Progenitor cell of endocrine pancreas (in vitro differentiated cells): Measurements from ENCODE around the gene ARIH2. TPM values are rescaled to one million over a fixed set of nuclear protein-coding genes. Genes with fewer than 3 reads are reported as not detected.

Experiments
- DNase-seq: peaks from one replicate; pipeline ENCODE4 v3.0.0; 2021; ENCODE audit warnings: low spot score; ENCODE audit not compliant: unreplicated experiment
- H3K27ac Mint-ChIP-seq: 2 replicates; pipeline ENCODE4 v1.8.0; 2021; ENCODE audit warnings: mild to moderate bottlenecking, moderate library complexity, mixed read lengths
- H3K27me3 Mint-ChIP-seq: 2 replicates; pipeline ENCODE4 v1.8.0; 2021; ENCODE audit warnings: mixed read lengths
- H3K36me3 Mint-ChIP-seq: 2 replicates; pipeline ENCODE4 v1.8.0; 2022; ENCODE audit warnings: mixed read lengths; ENCODE audit not compliant: insufficient read depth
- H3K4me1 Mint-ChIP-seq: 2 replicates; pipeline ENCODE4 v1.8.0; 2021; ENCODE audit warnings: low read depth, mixed read lengths
- H3K4me3 Mint-ChIP-seq: 2 replicates; pipeline ENCODE4 v1.8.0; 2021; ENCODE audit warnings: low read depth, mild to moderate bottlenecking, moderate library complexity, mixed read lengths
- H3K9me3 Mint-ChIP-seq: 2 replicates; pipeline ENCODE4 v1.8.0; 2021; ENCODE audit warnings: low read depth, mixed read lengths
- total RNA-seq: library from RNA; stranded (reverse); gene quantifications from 2 replicates; pipeline ENCODE4 v1.2.1, GENCODE V29; 2021
- TF ChIP-seq, protein P1 (sequence below): fragments of 200-600 bp; sonication (generic); IDR thresholded peaks from one replicate; pipeline ENCODE4 v1.5.0; 2021; ENCODE audit warnings: antibody characterized with exemption, mild to moderate bottlenecking; ENCODE audit not compliant: unreplicated experiment

Gene ARIH2
- total RNA-seq, 1 donor from 2014 or later = 105 TPM

DNA sequence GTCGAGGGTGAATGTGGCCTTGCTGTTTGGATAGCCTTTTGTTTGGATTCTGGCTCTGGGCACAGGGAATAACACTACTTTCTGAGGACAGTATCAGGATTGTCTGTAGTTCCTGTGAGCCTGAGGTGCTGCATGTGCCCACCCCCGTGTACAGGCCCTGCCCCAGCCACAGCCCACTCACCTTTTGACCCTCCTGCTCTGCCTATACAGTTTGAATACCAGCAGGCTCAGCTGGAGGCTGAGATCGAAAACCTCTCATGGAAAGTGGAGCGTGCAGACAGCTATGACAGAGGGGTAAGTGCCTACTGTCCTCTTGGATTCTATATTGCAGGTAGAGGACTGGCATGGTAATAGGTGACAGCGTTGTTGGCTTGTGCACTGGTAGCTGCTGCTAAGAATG, 64.0 kb downstream of the ARIH2 start:
- H3K4me1 Mint-ChIP-seq = no peaks in the 10 kb centered on the region
- H3K4me3 Mint-ChIP-seq = no peak overlapping the region
- peaks cover 14% of the 10 kb centered on the region for H3K36me3 Mint-ChIP-seq
- no peak overlapping the region for H3K27ac Mint-ChIP-seq
- H3K9me3 Mint-ChIP-seq = no peaks in the 10 kb centered on the region
- H3K27me3 Mint-ChIP-seq = no peaks in the 10 kb centered on the region
- DNase-seq = no peak
- TF ChIP-seq, protein P1, sequence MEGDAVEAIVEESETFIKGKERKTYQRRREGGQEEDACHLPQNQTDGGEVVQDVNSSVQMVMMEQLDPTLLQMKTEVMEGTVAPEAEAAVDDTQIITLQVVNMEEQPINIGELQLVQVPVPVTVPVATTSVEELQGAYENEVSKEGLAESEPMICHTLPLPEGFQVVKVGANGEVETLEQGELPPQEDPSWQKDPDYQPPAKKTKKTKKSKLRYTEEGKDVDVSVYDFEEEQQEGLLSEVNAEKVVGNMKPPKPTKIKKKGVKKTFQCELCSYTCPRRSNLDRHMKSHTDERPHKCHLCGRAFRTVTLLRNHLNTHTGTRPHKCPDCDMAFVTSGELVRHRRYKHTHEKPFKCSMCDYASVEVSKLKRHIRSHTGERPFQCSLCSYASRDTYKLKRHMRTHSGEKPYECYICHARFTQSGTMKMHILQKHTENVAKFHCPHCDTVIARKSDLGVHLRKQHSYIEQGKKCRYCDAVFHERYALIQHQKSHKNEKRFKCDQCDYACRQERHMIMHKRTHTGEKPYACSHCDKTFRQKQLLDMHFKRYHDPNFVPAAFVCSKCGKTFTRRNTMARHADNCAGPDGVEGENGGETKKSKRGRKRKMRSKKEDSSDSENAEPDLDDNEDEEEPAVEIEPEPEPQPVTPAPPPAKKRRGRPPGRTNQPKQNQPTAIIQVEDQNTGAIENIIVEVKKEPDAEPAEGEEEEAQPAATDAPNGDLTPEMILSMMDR = no peak

- Mint-ChIP-seq H3K4me3 (no peak overlapping the region), H3K27ac (no peak overlapping the region), H3K27me3 (no peaks in the 10 kb centered on the region), H3K4me1 (peaks cover 3% of the 10 kb centered on the region), H3K36me3 (peaks cover 16% of the 10 kb centered on the region), H3K9me3 (no peaks in the 10 kb centered on the region)
- TF ChIP-seq, protein P1 = no peak
- DNase-seq = no peak
Measured at GRCh38 chr3:48983096-48983495, 64.5 kb downstream of the ARIH2 start.

DNA sequence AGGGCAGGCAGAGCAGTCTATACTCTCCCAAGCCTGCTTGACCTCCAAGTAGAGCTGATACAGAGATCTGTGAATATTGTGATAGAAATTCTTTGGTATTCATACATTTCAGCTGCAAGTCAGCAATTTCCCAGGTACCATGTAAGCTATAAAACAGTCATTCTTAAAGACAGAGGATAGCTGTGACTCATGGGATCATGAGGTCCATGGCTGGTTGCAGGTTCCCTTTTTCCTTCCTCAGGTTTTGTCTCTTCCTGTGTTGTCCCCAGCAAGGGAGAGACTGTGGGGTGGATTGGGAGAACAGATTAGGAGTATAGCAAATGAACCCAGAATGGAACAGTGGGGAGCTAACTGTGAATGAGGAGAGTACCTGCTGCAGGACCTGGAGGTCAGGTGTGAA, 66.0 kb downstream of the ARIH2 start:
- Mint-ChIP-seq H3K27me3 (no peaks in the 10 kb centered on the region), H3K4me3 (no peak overlapping the region), H3K36me3 (peaks cover 11% of the 10 kb centered on the region), H3K4me1 (peaks cover 11% of the 10 kb centered on the region), H3K9me3 (no peaks in the 10 kb centered on the region), H3K27ac (no peak overlapping the region)
- TF ChIP-seq, protein P1 = no peak
- DNase-seq = no peak

DNA sequence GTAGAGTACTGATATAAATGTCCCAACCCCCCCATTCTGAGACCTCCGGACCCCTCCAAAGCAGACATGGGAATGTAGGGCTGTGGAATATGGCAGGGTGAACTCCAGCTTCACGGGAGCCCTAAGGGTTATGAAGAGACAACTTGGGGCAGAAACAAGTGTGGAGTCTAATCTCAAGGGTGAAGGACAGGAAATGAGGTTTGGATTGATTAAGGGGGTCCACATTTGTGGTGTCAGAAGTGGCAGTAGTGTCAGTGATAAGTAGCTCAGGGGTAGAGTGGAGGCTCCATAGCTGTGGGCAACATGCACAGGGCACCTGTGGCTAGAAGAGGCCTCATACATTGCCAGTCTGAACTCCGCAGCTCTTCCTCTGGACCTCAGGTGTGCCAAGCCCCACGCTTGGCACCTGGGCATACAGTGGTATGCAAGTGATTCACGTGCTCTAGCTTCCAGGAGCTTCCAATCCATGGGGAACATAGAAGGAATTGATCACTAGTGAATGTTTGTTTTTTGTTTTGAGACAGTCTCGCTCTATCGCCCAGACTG, 67.3 kb downstream of the ARIH2 start:
- H3K4me1 Mint-ChIP-seq = peaks cover 11% of the 10 kb centered on the region
- DNase-seq = no peak
- H3K27me3 Mint-ChIP-seq = no peaks in the 10 kb centered on the region
- H3K4me3 Mint-ChIP-seq = no peak overlapping the region
- TF ChIP-seq, protein P1 = no peak
- H3K27ac Mint-ChIP-seq = no peak overlapping the region
- peaks cover 8% of the 10 kb centered on the region for H3K36me3 Mint-ChIP-seq
- no peaks in the 10 kb centered on the region for H3K9me3 Mint-ChIP-seq

DNA sequence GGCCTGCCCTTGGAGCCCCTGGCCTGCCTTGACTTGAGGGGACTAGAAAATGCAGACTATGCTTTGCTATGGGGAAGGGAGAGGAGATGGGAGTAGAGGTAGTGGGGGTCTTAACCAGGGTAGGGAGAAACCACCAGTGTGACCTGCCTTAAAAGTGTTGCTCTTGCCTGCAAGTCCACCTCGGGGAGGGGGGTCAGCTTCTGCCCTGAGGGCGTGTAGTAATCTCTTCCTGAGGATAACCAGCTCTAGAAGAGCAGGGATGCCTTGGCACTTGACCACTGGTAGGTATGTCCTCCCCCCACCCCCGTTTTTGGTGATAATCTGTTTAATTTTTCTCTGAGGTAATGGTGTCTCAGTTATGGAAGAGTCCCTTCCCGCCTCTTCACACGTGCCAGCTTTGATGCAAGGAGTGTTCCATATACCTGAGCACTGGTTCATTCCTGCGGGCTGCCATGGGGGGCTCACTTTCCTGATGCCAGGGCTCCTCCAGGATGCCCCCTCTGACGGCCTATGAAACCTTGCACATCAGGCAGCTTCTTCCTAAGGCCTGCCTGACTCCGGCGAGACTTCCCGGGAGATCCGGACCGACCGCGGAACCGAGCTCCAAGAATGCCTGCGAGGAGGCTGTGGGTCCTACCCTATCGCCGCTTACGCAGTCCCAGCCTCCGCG, 70.6 kb downstream of the ARIH2 start:
- Mint-ChIP-seq H3K4me3 (peak overlapping the region; percentile 90), H3K27ac (peak overlapping the region; percentile 99), H3K4me1 (peaks cover 20% of the 10 kb centered on the region)

More for the DNA sequence above, 70.6 kb downstream of the ARIH2 start:
- no peak for DNase-seq
- Mint-ChIP-seq H3K27me3 (peaks cover 11% of the 10 kb centered on the region), H3K9me3 (no peaks in the 10 kb centered on the region), H3K36me3 (peaks cover 7% of the 10 kb centered on the region)
- TF ChIP-seq, protein P1 = no peak
